HCT116 (cell line): ENCODE measurements around the gene RFWD3. TPM values are rescaled to one million over a fixed set of nuclear protein-coding genes. Genes with fewer than 3 reads are reported as not detected.
A peak's percentile ranks its signal among the peaks of the same experiment; 100 is the strongest.

Source experiments
- ATAC-seq: fragments of 200-7000 bp; cut with Tn5 transposase; 2 replicates; pipeline ENCODE4 v1.9.1; 2020; ENCODE audit warnings: mild to moderate bottlenecking, moderate library complexity
- BruUV-seq: library from RNA; stranded (reverse); fragments of 400-500 nt; replicated peaks from 2 replicates; lab custom pipeline; 2021; lab: Mats Ljungman, UMichigan
- CTCF ChIA-PET: fragments of 300-600 bp; sonication (Branson Sonifier 250); formaldehyde crosslinking; loops from one replicate; lab custom pipeline; 2021; ENCODE audit warnings: antibody characterized with exemption; lab: Charles Lee
- POLR2A ChIA-PET: fragments of 300-600, 350-600 bp; sonication (Branson Sonifier 250); formaldehyde crosslinking; loops from one replicate; lab custom pipeline; 2021; ENCODE audit warnings: antibody characterized with exemption; lab: Charles Lee
- RAD21 ChIA-PET, 2 experiments: fragments of 300-600 bp; sonication (Branson Sonifier 250); formaldehyde crosslinking; loops; one replicate each; lab custom pipeline; 2023; ENCODE audit warnings: low total read pairs in 2 of 2; ENCODE audit not compliant: uncharacterized antibody in 2 of 2, unreplicated experiment in 2 of 2, low non-redundant PET in 1 of 2; lab: Charles Lee
- DNase-seq: peaks from one replicate; pipeline ENCODE4 v3.0.0-alpha.2; 2010; ENCODE audit warnings: low read depth, low spot score
- H2AFZ ChIP-seq: fragments of 200-600 bp; shearing (Covaris generic), sonication (generic); 2 replicates; pipeline ENCODE4 v1.6.1; 2017; ENCODE audit warnings: low read depth, mixed run types, mixed read lengths, antibody characterized with exemption, low read length; ENCODE audit not compliant: poor library complexity, severe bottlenecking
- H3K27ac ChIP-seq: 2 replicates; pipeline ENCODE4 v1.5.1; 2012; ENCODE audit warnings: low read depth, low read length
- H3K27me3 ChIP-seq: fragments of 200-600 bp; sonication (generic); 2 replicates; pipeline ENCODE4 v1.6.1; 2016; ENCODE audit warnings: mixed run types, low read length, mixed read lengths; ENCODE audit not compliant: insufficient read depth
- H3K36me3 ChIP-seq, 2 experiments: fragments of 200-500 bp in 1 of 2; fragments of 200-600 bp in 1 of 2; sonication (Bioruptor generic) in 1 of 2; sonication (generic) in 1 of 2; 2 replicates each; pipeline versions ENCODE4 v1.5.1 to v1.6.1; 2014 to 2016; ENCODE audit warnings: low read length in 2 of 2, inconsistent platforms in 1 of 2, mixed read lengths in 1 of 2, mixed run types in 1 of 2; ENCODE audit not compliant: insufficient read depth in 2 of 2, control insufficient read depth in 1 of 2
- H3K4me1 ChIP-seq, 2 experiments: fragments of 200-600 bp in 1 of 2; sonication (generic) in 1 of 2; 2 replicates each; pipeline versions ENCODE4 v1.5.1 to v1.6.1; 2012 to 2017; ENCODE audit warnings: low read length in 2 of 2, inconsistent platforms in 1 of 2, mild to moderate bottlenecking in 1 of 2, mixed read lengths in 1 of 2, mixed run types in 1 of 2, moderate library complexity in 1 of 2; ENCODE audit not compliant: insufficient read depth in 2 of 2, control insufficient read depth in 1 of 2
- H3K4me2 ChIP-seq: fragments of 200-600 bp; sonication (generic); 2 replicates; pipeline ENCODE4 v1.6.1; 2017; ENCODE audit warnings: mixed run types, low read length, mixed read lengths
- H3K4me3 ChIP-seq, 2 experiments: fragments of 200-600 bp in 1 of 2; sonication (generic) in 1 of 2; replicated peaks in 1 of 2; 2 replicates each; pipeline ENCODE4 v1.5.1; 2011 to 2016; ENCODE audit warnings: low read length in 2 of 2, control low read depth in 1 of 2, low read depth in 1 of 2, mild to moderate bottlenecking in 1 of 2, mixed read lengths in 1 of 2, mixed run types in 1 of 2
- H3K79me2 ChIP-seq: fragments of 200-600 bp; sonication (generic); 2 replicates; pipeline ENCODE4 v1.6.1; 2017; ENCODE audit warnings: mild to moderate bottlenecking, mixed run types, low read length, moderate library complexity, mixed read lengths; ENCODE audit not compliant: insufficient read depth
- H3K9ac ChIP-seq: fragments of 200-600 bp; sonication (generic); 2 replicates; pipeline ENCODE4 v1.6.1; 2016; ENCODE audit warnings: low read length, mixed read lengths
- H3K9me2 ChIP-seq: fragments of 200-600 bp; sonication (generic), shearing (Covaris generic); 2 replicates; pipeline ENCODE4 v1.6.1; 2017; ENCODE audit warnings: mixed run types, mild to moderate bottlenecking, moderate library complexity; ENCODE audit not compliant: insufficient read depth
- H3K9me3 ChIP-seq, 2 experiments: fragments of 200-500 bp in 1 of 2; fragments of 200-600 bp in 1 of 2; sonication (Bioruptor generic) in 1 of 2; sonication (generic) in 1 of 2; 2 replicates each; pipeline ENCODE4 v1.6.1; 2014 to 2017; ENCODE audit warnings: low read length in 2 of 2, mixed read lengths in 2 of 2, inconsistent platforms in 1 of 2, low read depth in 1 of 2, mild to moderate bottlenecking in 1 of 2, mixed run types in 1 of 2, moderate library complexity in 1 of 2; ENCODE audit not compliant: control insufficient read depth in 1 of 2, insufficient read depth in 1 of 2
- H4K20me1 ChIP-seq: fragments of 200-600 bp; sonication (generic), shearing (Covaris generic); 2 replicates; pipeline ENCODE4 v1.6.1; 2017; ENCODE audit warnings: mixed run types, mild to moderate bottlenecking, moderate library complexity; ENCODE audit not compliant: insufficient read depth
- EGR1 ChIP-seq: IDR thresholded peaks from 2 replicates; pipeline ENCODE4 v1.6.1; 2012; ENCODE audit warnings: low read depth
- EZH2phosphoT487 ChIP-seq: fragments of 200-600 bp; IDR thresholded peaks from 2 replicates; pipeline ENCODE4 v1.6.1; 2018; ENCODE audit warnings: antibody characterized with exemption, borderline replicate concordance
- FOSL1 ChIP-seq: IDR thresholded peaks from 2 replicates; pipeline ENCODE4 v1.6.1; 2012; ENCODE audit warnings: low read depth
- POLR2A ChIP-seq: IDR thresholded peaks from 2 replicates; pipeline ENCODE4 v1.7.0; 2011; ENCODE audit warnings: borderline replicate concordance; ENCODE audit not compliant: insufficient read depth, insufficient read length; ENCODE audit errors: extremely low read depth
- POLR2AphosphoS5 ChIP-seq: IDR thresholded peaks from 2 replicates; pipeline ENCODE4 v1.6.1; 2011; ENCODE audit warnings: mild to moderate bottlenecking, low read depth, low read length, moderate library complexity
- RAD21 ChIP-seq: IDR thresholded peaks from 2 replicates; pipeline ENCODE4 v1.6.1; 2012; ENCODE audit warnings: low read depth, mild to moderate bottlenecking
- REST ChIP-seq: IDR thresholded peaks from 2 replicates; pipeline ENCODE4 v1.6.1; 2012; ENCODE audit warnings: low read depth
- SIN3A ChIP-seq: IDR thresholded peaks from 2 replicates; pipeline ENCODE4 v1.6.1; 2012; ENCODE audit warnings: low read depth
- SP1 ChIP-seq: IDR thresholded peaks from 2 replicates; pipeline ENCODE4 v1.6.1; 2012; ENCODE audit warnings: low read depth
- SRF ChIP-seq: IDR thresholded peaks from 2 replicates; pipeline ENCODE4 v1.6.1; 2012; ENCODE audit warnings: low read depth
- TCF7L2 ChIP-seq: IDR thresholded peaks from 2 replicates; pipeline ENCODE4 v1.7.0; 2011; ENCODE audit warnings: borderline replicate concordance, inconsistent platforms; ENCODE audit not compliant: insufficient read depth, insufficient read length; ENCODE audit errors: extremely low read depth
- YY1 ChIP-seq: IDR thresholded peaks from 2 replicates; pipeline ENCODE4 v1.6.1; 2011; ENCODE audit warnings: low read length, low read depth, moderate library complexity, mild to moderate bottlenecking; ENCODE audit not compliant: insufficient replicate concordance; ENCODE audit errors: extremely low read depth
- ZBTB33 ChIP-seq: IDR thresholded peaks from 2 replicates; pipeline ENCODE4 v1.6.1; 2011; ENCODE audit warnings: mild to moderate bottlenecking, low read length, moderate library complexity; ENCODE audit not compliant: insufficient replicate concordance; ENCODE audit errors: extremely low read depth
- ZFX ChIP-seq: fragments of 450-650 bp; IDR thresholded peaks from 2 replicates; pipeline ENCODE4 v1.6.1; 2017
- intact Hi-C: fragments of 100-400 bp; cut with micrococcal nuclease; formaldehyde crosslinking; loops from 2 replicates; pipeline ENCODE4 v1.10.0; 2022
- total RNA-seq: library from RNA; stranded (reverse); gene quantifications from one replicate; pipeline ENCODE4 v1.2.1, GENCODE V29; 2021; ENCODE audit not compliant: unreplicated experiment
- TF ChIP-seq, protein P1 (sequence below): IDR thresholded peaks from 2 replicates; pipeline ENCODE4 v1.6.1; 2012

The RFWD3 gene
- total RNA-seq, 1 experiment from 2014 or later: 83.6 TPM

DNA sequence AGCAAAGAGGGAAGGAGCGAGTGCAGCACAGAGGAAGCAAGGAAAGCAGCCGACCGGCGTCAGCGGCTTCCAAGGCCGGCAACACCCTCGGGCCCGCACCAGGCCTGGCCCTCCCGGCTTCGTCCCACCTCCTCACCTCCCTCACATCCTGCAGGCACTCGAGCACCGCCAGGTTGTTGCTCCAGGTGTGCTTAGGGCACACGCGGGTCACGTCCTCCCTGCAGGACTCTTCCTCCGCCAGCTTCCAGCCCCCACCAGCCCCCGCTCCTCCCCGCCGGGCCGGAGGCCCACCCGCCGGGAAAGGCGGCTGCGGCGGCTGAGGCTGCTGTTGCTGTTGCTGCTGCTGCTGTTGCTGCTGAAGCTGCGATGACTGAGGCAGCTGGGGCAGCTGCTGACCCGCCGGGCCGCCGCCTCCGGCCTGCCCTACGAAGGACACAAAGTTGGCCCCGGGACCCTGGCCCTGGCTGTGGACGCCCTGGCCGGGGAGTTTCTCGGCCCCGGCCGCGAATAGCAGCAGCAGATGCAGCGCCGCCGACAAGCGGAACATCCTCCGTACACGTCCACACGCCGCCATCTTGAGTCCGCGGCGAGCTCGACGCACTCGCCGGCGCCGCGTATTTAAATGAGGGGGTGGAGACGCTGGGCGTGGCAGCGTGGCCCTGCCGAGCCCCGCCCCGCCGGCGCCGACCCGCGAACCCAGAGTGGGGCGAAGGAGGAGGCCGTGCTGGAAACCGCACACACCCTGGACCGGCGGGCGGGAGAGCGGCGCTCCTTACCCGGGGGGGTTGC lies 60.0 kb downstream of the RFWD3 start, which contains the start of gene GLG1:
TSS of gene GLG1 (minus strand) at position 594 of the 789 bp plus-strand sequence. CDS start at position 574, 20 bp downstream.
- peak; percentile 78 for TF ChIP-seq ZFX
- TF ChIP-seq REST: no peak
- TF ChIP-seq POLR2A: peak; percentile 91
- TF ChIP-seq SRF: no peak
- TF ChIP-seq SP1: peak; percentile 42
- no peak for TF ChIP-seq ZBTB33
- TF ChIP-seq YY1: peak; percentile 93
- peak; percentile 96 for TF ChIP-seq POLR2AphosphoS5
- no peak for TF ChIP-seq TCF7L2
- TF ChIP-seq RAD21: peak; percentile 30
- TF ChIP-seq EZH2phosphoT487: no peak
- TF ChIP-seq, protein P1, sequence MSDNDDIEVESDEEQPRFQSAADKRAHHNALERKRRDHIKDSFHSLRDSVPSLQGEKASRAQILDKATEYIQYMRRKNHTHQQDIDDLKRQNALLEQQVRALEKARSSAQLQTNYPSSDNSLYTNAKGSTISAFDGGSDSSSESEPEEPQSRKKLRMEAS: peak; percentile 77
- peak; percentile 63; the same call in 1 of the 2 replicates for TF ChIP-seq EGR1
- peak; percentile 94 for TF ChIP-seq SIN3A
- TF ChIP-seq FOSL1: no peak
- Histone ChIP-seq H2AFZ (peak within 1 kb of the TSS; percentile 34), H3K4me3 (peak within 1 kb of the TSS; percentile 85 to 96), H3K27ac (peak within 1 kb of the TSS; percentile 97), H3K9ac (peak within 1 kb of the TSS; percentile 93), H3K79me2 (peaks cover 52% of the 10 kb centered on the region), H3K9me3 (no peaks in the 10 kb centered on the region), H3K4me1 (peaks cover 39 to 55% of the 10 kb centered on the region in 2 experiments), H4K20me1 (peaks cover 8% of the 10 kb centered on the region; the same call in 1 of the 2 replicates), H3K9me2 (no peaks in the 10 kb centered on the region), H3K36me3 (no peaks in the 10 kb centered on the region), H3K4me2 (peak within 1 kb of the TSS; percentile 79), H3K27me3 (no peaks in the 10 kb centered on the region)
- ChIA-PET CTCF (no interaction called here), POLR2A (interaction anchor here (0.7 to 1.7 kb wide), 7 partner anchors 10 to 649 kb away, joined by 3 to 8 read pairs (median 7); no protein-coding TSS in a partner anchor), RAD21 (interaction anchor here in 1 of 2 experiments (1.0 kb wide), 1 partner anchor 87 kb away, joined by 3 read pairs; no protein-coding TSS in a partner anchor)
- BruUV-seq: no TSS peak
- intact Hi-C loops: loop anchor here (10.0 kb wide), 1 partner anchor 122 kb away; no protein-coding TSS in a partner anchor
- DNase-seq (peak; percentile 65), ATAC-seq (peak; percentile 86)
